Lower leg skin (tissue), 4 donors: ENCODE data around the gene C10orf120. TPM values are rescaled to one million over a fixed set of nuclear protein-coding genes. Genes with fewer than 3 reads are reported as not detected.

Source experiments
- DNase-seq, 2 donors: peaks; one replicate each; pipeline ENCODE4 v3.0.0-alpha.2; 2019; ENCODE audit warnings: low spot score in 2 of 2
- H3K4me3 ChIP-seq: fragments of 200-600 bp; sonication (generic); 2 replicates; pipeline ENCODE4 v1.5.1; 2017; ENCODE audit warnings: mild to moderate bottlenecking, low read depth; ENCODE audit not compliant: poor library complexity, severe bottlenecking
- CTCF ChIP-seq, 3 donors: fragments of 450-650 bp; IDR thresholded peaks; one replicate each; pipeline ENCODE4 v1.5.1; 2016; ENCODE audit warnings: antibody characterized with exemption in 3 of 3, mild to moderate bottlenecking in 3 of 3, moderate library complexity in 2 of 3
- POLR2A ChIP-seq, 2 donors: fragments of 450-650 bp; IDR thresholded peaks; one replicate each; pipeline ENCODE4 v1.6.1; 2016 to 2017; ENCODE audit warnings: antibody characterized with exemption in 2 of 2, mild to moderate bottlenecking in 1 of 2, moderate library complexity in 1 of 2
- WGBS, 2 donors: methylation state at CpG; one replicate each; pipeline ENCODE4 v1.1.5; 2018; 5-methylcytosine and 5-hydroxymethylcytosine counted together
- intact Hi-C: fragments of 100-400 bp; cut with DNase I; formaldehyde crosslinking; loops from one replicate; pipeline ENCODE4 v1.15.0; 2023; ENCODE audit warnings: low total_unique reads
- total RNA-seq, 4 donors: library from RNA; depleted of rRNA; stranded (reverse); fragments of >200 nt; gene quantifications; one replicate each; pipeline ENCODE4 v1.1.0, GENCODE V29; 2016

C10orf120 gene
- total RNA-seq, result not detected

GRCh38 chr10:122699796-122700455 is at the start of gene C10orf120:
Gene C10orf120, minus strand, starts transcription at chr10:122699846. Its CDS starts 56 bp downstream, at chr10:122699790.
- DNase-seq, result no peak
- intact Hi-C loops, result no loop called here
- 81 to 82% methylated on average over 5 of the region's 5 CpGs for WGBS, 2 donors
- no peak within 1 kb of the TSS for H3K4me3 ChIP-seq
- TF ChIP-seq CTCF (IDR thresholded peaks at IDR 0.05) (no peak), POLR2A (IDR thresholded peaks at IDR 0.05) (no peak)

- DNase-seq, result no peak
- intact Hi-C loops, result no loop called here
- TF ChIP-seq POLR2A (IDR thresholded peaks at IDR 0.05) (no peak), CTCF (IDR thresholded peaks at IDR 0.05) (no peak)
- 40 to 72% methylated on average over 1 to 2 of the region's 2 CpGs for WGBS, 2 donors
- no peak overlapping the region for H3K4me3 ChIP-seq
Measured at GRCh38 chr10:122748496-122748895, 48.9 kb upstream of the C10orf120 start.

- DNase-seq, result no peak
- no peak for TF ChIP-seq CTCF (IDR thresholded peaks at IDR 0.05)
- no peak for TF ChIP-seq POLR2A (IDR thresholded peaks at IDR 0.05)
- WGBS, 2 donors, result 45 to 54% methylated on average over 6 of the region's 6 CpGs
- intact Hi-C loops, result no loop called here
- H3K4me3 ChIP-seq, result no peak overlapping the region
Measured at GRCh38 chr10:122746408-122746807, 46.8 kb upstream of the C10orf120 start.

- TF ChIP-seq POLR2A (IDR thresholded peaks at IDR 0.05) (no peak), CTCF (IDR thresholded peaks at IDR 0.05) (no peak)
- no peak overlapping the region for H3K4me3 ChIP-seq
- intact Hi-C loops, result no loop called here
- 74 to 75% methylated on average over 2 of the region's 2 CpGs for WGBS, 2 donors
- DNase-seq, result no peak
Measured at GRCh38 chr10:122744257-122744656, 44.6 kb upstream of the C10orf120 start.

GRCh38 chr10:122740640-122741039 is 41.0 kb upstream of the C10orf120 start:
- TF ChIP-seq POLR2A (IDR thresholded peaks at IDR 0.05) (no peak), CTCF (IDR thresholded peaks at IDR 0.05) (no peak)
- 88 to 92% methylated on average over 2 of the region's 2 CpGs for WGBS, 2 donors
- no peak overlapping the region for H3K4me3 ChIP-seq
- intact Hi-C loops, result no loop called here
- no peak for DNase-seq

- DNase-seq, result no peak
- intact Hi-C loops, result no loop called here
- WGBS, 2 donors, result 88 to 91% methylated on average over 2 of the region's 2 CpGs
- TF ChIP-seq POLR2A (IDR thresholded peaks at IDR 0.05), result no peak
- TF ChIP-seq CTCF (IDR thresholded peaks at IDR 0.05), result no peak
- H3K4me3 ChIP-seq, result no peak overlapping the region
Measured at GRCh38 chr10:122738031-122738430, 38.4 kb upstream of the C10orf120 start.
